GM12801 (cell line): ENCODE results near the gene ASF1B.

ENCODE experiments used
- TF ChIP-seq, protein P1 (sequence below): IDR thresholded peaks from one replicate; pipeline ENCODE4 v1.5.1; 2011; ENCODE audit warnings: control low read depth; ENCODE audit not compliant: insufficient read length; ENCODE audit errors: extremely low read depth

The ASF1B gene

DNA sequence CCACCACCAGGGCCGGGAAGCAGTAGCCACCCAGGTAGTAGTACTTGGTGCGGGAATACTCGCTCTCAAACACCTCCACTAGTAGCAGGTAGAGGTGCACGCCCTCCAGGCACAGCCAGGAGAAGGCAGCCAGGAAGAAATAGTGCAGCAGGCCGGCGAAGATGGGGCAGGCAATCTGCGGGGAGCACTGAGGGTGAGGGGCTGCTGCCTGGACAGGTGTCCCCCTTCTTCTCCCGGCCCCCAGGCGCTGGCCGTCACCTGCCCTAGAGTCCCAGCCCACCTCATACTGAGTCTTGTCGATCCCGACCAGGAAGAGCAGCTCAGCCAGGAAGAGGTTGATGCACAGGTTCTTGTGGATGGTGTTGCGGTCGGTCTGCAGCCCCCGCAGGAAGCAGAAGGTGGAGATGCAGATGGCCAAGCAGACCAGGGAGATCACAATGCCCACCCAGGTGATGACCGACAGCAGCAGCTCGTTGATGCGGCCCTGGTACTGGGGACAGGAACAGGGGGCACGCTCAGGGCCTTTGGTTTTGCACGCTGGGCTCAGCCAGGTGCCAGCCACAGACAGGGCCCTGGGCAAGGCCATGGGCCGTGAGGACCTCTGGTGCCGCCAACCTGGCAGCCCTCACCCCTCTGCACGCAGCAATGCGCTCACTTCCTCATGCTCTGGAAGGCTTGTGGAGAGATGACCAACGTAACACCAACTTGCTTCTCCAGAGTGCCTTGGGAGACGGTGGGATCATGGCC is 20.8 kb upstream of the ASF1B start:
- TF ChIP-seq, protein P1, sequence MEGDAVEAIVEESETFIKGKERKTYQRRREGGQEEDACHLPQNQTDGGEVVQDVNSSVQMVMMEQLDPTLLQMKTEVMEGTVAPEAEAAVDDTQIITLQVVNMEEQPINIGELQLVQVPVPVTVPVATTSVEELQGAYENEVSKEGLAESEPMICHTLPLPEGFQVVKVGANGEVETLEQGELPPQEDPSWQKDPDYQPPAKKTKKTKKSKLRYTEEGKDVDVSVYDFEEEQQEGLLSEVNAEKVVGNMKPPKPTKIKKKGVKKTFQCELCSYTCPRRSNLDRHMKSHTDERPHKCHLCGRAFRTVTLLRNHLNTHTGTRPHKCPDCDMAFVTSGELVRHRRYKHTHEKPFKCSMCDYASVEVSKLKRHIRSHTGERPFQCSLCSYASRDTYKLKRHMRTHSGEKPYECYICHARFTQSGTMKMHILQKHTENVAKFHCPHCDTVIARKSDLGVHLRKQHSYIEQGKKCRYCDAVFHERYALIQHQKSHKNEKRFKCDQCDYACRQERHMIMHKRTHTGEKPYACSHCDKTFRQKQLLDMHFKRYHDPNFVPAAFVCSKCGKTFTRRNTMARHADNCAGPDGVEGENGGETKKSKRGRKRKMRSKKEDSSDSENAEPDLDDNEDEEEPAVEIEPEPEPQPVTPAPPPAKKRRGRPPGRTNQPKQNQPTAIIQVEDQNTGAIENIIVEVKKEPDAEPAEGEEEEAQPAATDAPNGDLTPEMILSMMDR: no peak

DNA sequence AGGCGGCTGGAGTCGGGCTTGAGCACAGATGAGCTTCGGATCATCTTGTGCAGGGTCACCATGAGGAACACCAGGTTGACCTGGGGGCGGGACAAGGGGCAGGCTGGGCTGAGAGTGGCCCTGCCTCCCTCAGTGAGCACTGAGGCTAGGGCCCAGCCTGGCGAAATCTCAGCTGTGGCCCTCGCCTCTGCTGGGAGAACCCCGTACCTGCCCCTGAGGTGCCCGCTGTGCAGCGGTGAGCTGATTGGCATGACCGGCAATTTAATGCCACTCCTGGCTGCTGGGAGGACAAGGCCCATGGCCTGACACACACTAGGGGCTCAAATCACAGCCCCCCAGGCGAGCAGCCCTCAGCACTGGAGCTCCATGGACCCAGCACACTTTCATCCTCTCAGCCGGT is 19.7 kb upstream of the ASF1B start:
- TF ChIP-seq, protein P1: no peak

DNA sequence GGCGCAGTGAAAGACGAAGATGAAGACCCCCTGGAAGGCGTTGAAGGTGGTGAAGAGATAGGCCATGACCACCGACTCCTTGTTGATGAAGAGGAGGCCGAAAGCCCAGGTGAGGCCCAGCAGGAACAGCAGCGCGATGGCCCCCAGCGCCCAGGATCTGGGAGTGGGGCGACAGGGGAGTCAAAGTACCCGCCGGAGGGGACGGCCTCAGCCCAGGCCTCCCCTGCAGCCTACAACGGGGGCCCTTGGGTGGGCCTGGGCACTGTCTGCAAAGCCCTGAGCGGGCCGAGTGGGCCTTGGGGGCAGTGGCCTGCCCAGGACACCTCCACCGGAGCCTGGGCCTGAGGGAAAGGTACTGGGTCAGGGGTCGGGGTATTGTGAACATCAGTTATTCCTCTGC is 19.0 kb upstream of the ASF1B start:
- TF ChIP-seq, protein P1: no peak

DNA sequence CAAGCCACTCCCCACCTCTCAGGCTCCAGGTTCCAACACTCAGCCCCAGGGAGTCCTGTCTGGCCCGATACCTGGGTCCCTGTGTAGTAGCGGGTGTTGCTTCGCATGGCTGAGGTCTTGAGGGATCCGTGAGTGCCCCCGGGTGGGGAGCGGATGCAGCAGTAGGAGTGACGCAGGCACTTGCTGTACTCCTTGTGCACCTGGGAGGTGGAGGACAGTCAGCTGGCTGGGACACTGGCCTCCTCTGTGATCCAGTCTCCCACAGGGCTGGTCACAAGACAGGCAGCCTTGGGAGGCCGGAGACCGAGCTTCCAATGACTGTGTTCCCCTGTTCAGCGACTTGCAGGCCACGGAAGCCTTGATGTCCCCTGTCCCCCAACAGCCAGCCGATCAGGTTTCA is 16.3 kb upstream of the ASF1B start:
- TF ChIP-seq, protein P1: no peak

DNA sequence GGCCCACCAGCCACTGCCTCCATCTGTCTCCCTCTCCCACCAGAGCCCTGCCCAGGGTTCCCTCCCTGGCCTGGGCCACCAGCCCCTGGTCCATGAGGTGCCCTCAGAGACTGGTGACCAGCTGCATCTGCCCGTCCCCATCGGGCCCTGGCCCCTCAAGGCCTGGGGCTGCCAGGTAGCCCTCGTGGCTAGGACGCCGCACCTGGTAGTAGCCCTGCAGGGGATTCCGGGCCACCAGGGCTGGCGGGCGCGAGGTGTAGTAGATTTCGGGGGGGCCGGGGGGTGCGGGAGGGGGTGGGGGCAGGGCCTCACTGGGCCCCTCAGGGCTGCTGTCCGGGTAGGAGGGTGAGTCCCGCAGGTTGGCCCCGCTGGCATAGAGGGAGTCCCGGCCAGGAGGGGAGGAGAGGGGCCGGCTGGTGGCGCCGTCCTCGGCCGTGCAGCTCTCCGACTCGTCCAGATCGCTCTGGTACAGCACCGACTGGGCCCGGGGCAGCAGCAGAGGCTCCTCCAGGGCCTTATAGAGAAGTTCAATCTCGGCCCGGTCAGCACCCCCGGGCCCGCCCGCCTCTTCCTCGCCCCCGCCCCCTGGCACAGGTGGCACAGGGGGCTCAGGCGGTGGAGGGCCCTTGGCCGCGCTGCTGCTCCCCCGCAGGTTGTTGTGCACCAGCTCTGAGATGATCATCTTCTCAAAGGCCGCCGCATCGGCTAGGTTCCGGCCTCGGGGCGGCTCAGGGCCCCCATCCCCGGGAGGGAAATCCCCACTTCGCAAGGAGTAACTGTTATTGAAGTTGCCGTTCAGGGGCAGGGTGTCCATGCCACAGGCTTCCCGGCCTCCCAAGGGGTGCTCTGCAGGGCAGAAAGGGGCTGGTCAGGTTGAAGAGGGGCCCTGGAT is 14.6 kb upstream of the ASF1B start:
- TF ChIP-seq, protein P1: no peak

DNA sequence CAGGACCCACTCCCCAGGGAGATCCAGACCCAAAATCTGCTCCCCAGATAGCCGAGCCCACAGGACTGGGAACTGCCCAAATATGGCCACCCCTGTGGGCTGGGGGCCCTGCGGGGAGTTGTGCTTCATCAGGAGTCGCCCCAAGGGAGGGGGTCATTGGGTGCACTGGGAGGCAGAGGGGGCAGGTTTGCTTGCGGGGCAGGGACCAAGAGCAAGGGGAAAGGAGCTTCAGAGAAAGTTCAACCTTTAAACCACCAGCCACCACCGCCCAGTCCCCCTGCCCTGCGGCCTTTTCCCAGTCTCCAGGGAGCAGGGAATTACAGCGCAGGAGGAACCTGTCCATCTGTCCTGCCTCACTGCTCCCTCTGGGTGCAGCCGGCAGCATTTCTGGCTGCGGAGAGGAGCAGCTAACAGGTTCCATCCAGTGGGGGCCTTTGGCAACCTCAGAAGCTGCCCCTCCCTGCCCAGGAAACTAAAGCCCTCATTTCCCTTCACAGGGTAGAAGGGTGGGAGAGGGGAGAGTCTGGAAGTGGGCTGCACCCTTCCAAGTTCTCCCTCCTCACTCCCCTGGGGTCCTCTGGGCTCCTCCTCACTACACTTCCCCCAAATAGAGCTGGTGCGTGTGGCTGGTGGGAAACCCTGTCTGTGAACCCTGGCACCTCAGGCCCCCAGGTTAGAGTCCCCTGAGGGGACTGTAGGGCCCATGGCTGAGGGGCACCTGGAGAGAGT is 13.8 kb upstream of the ASF1B start:
- TF ChIP-seq, protein P1: no peak

DNA sequence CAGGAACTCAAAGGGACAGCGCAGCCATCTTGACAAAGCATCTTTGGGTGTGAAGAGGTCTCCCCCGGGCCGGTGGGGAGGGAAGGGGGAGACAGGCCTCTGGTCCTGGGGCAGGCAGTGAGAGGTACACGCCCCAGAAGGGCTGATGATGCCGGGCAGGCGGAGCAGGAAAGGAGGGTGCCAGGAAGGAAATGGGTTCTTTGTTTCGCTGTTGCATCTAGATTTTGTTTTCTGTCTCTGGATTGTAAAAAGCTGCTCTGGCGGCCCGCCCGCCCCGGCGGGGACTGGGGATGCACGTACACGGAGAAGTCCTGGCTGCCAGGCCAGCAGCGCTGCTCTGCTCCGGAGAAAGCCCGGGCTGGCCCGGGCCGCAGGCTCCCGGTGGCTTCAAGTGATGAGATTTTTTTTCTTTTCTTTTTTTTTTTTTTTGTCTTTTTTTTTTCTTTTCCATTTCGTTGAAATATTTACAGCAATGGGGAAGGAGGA is 13.2 kb upstream of the ASF1B start:
- TF ChIP-seq, protein P1: no peak
